CD4-positive, alpha-beta memory T cell (primary cell): Measurements from ENCODE around the gene EEFSEC. TPM values are rescaled to one million over a fixed set of nuclear protein-coding genes. Genes with fewer than 3 reads are reported as not detected.

Source experiments
- CTCF ChIA-PET: fragments of 350-600 bp; sonication (Branson Sonifier 250); formaldehyde crosslinking; loops from one replicate; lab custom pipeline; 2021; ENCODE audit warnings: inconsistent platforms; ENCODE audit not compliant: partially characterized antibody; lab: Charles Lee
- POLR2A ChIA-PET: fragments of 350-600 bp; sonication (Branson Sonifier 250); formaldehyde crosslinking; loops from one replicate; lab custom pipeline; 2021; ENCODE audit not compliant: partially characterized antibody; lab: Charles Lee
- DNase-seq, 5 donors: peaks; one replicate each; pipeline versions ENCODE4 v3.0.0 to v3.0.0-alpha.2; 2020 to 2022; ENCODE audit warnings: mixed read lengths in 1 of 5
- H3K27ac ChIP-seq: one replicate; pipeline ENCODE4 v1.7.0; 2013; ENCODE audit warnings: low read depth, low read length
- H3K27me3 ChIP-seq: 2 replicates; pipeline ENCODE4 v1.7.0; 2013; ENCODE audit warnings: mild to moderate bottlenecking, low read length, moderate library complexity; ENCODE audit not compliant: insufficient read depth
- H3K36me3 ChIP-seq: 2 replicates; pipeline ENCODE4 v1.7.0; 2013; ENCODE audit warnings: mild to moderate bottlenecking, low read length, moderate library complexity; ENCODE audit not compliant: insufficient read depth
- H3K4me1 ChIP-seq: 2 replicates; pipeline ENCODE4 v1.7.0; 2013; ENCODE audit warnings: mild to moderate bottlenecking, low read length, moderate library complexity; ENCODE audit not compliant: insufficient read depth
- H3K4me3 ChIP-seq, 2 donors: one replicate each; pipeline ENCODE4 v1.7.0; 2013; ENCODE audit warnings: low read length in 2 of 2, mild to moderate bottlenecking in 1 of 2
- H3K9me3 ChIP-seq, 2 donors: one replicate each; pipeline ENCODE4 v1.7.0; 2013; ENCODE audit warnings: low read length in 2 of 2, control low read depth in 1 of 2; ENCODE audit not compliant: control insufficient read depth in 1 of 2
- H3K27ac Mint-ChIP-seq, 7 donors: one replicate each; pipeline ENCODE4 v1.8.0; 2020 to 2021; ENCODE audit warnings: mixed read lengths in 7 of 7, mild to moderate bottlenecking in 6 of 7, inconsistent platforms in 3 of 7, moderate library complexity in 3 of 7
- H3K27me3 Mint-ChIP-seq, 2 donors: one replicate each; pipeline ENCODE4 v1.8.0; 2020 to 2021; ENCODE audit warnings: mixed read lengths in 2 of 2
- H3K36me3 Mint-ChIP-seq, 2 donors: one replicate each; pipeline ENCODE4 v1.8.0; 2020 to 2021; ENCODE audit warnings: mixed read lengths in 2 of 2, inconsistent platforms in 1 of 2, mild to moderate bottlenecking in 1 of 2
- H3K4me1 Mint-ChIP-seq, 4 donors: one replicate each; pipeline ENCODE4 v1.8.0; 2020 to 2021; ENCODE audit warnings: mixed read lengths in 4 of 4, mild to moderate bottlenecking in 1 of 4
- H3K4me3 Mint-ChIP-seq, 8 donors: one replicate each; pipeline ENCODE4 v1.8.0; 2020 to 2021; ENCODE audit warnings: mixed read lengths in 8 of 8, mild to moderate bottlenecking in 7 of 8, moderate library complexity in 6 of 8, inconsistent platforms in 3 of 8
- H3K9me3 Mint-ChIP-seq, 8 donors: one replicate each; pipeline ENCODE4 v1.8.0; 2020 to 2021; ENCODE audit warnings: mixed read lengths in 8 of 8, mild to moderate bottlenecking in 5 of 8, inconsistent platforms in 3 of 8, moderate library complexity in 1 of 8
- intact Hi-C: fragments of 100-400 bp; cut with micrococcal nuclease; formaldehyde crosslinking; loops from one replicate; pipeline ENCODE4 v1.15.1; 2023
- polyA plus RNA-seq, 2 donors: library from polyadenylated mRNA; unstranded; fragments of 300-500 nt; fragmentation: Illumina TruSeq; gene quantifications; one replicate each; pipeline ENCODE4 v1.2.3, GENCODE V29; 2021
- total RNA-seq, 2 experiments: library from RNA; stranded (reverse); gene quantifications; one replicate each; pipeline ENCODE4 v1.2.3, GENCODE V29; 2021

EEFSEC gene
- total and polyA plus RNA-seq, 4 experiments from 2014 or later, result 14.0 to 24.9 (median 17.1) TPM

DNA sequence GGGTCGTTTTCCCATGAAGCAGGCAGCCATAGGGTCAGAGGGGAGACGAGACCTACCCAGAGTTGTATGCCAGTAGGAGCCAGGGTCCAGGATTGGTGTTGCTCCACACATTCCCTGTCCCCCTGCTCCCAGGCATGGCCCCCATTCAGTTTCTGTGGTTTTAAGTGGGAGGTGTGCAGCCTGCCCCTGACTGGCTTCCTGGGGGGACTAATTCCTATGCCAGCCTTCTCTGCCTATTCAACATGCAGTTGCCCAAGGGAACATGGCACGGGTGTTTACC lies 126.3 kb downstream of the EEFSEC start:
- no peak for DNase-seq
- ChIA-PET CTCF (no interaction called here), POLR2A (no interaction called here)
- Histone ChIP-seq H3K9me3 (no peaks in the 10 kb centered on the region), H3K27ac (no peak overlapping the region), H3K36me3 (no peaks in the 10 kb centered on the region), H3K4me1 (no peaks in the 10 kb centered on the region), H3K27me3 (no peaks in the 10 kb centered on the region), H3K4me3 (no peak overlapping the region)
- Mint-ChIP-seq H3K27ac (peak overlapping the region in 1 of 7 donors; percentile 41), H3K4me1 (peaks cover 0 to 7% (median 4%) of the 10 kb centered on the region in 4 donors), H3K4me3 (no peak overlapping the region), H3K27me3 (no peaks in the 10 kb centered on the region), H3K36me3 (peaks cover 7 to 13% of the 10 kb centered on the region in 2 donors), H3K9me3 (no peaks in the 10 kb centered on the region)
- intact Hi-C loops, result no loop called here

- Mint-ChIP-seq H3K27me3 (no peaks in the 10 kb centered on the region), H3K4me3 (no peak overlapping the region), H3K9me3 (no peaks in the 10 kb centered on the region), H3K27ac (peak overlapping the region in 5 of 7 donors; percentile 30 to 93 (median 79)), H3K36me3 (peaks cover 7 to 14% of the 10 kb centered on the region in 2 donors), H3K4me1 (peaks cover 0 to 7% (median 4%) of the 10 kb centered on the region in 4 donors)
- H3K27ac ChIP-seq, result no peak overlapping the region
- H3K27me3 ChIP-seq, result no peaks in the 10 kb centered on the region
- H3K9me3 ChIP-seq, result no peaks in the 10 kb centered on the region
- POLR2A ChIA-PET, result no interaction called here
- intact Hi-C loops, result no loop called here
- no peak overlapping the region for H3K4me3 ChIP-seq
- CTCF ChIA-PET, result interaction anchor here (0.8 to 1.1 kb wide), 2 partner anchors 55 to 185 kb away, joined by 3 read pairs; no protein-coding TSS in a partner anchor
- DNase-seq, result no peak
- H3K36me3 ChIP-seq, result no peaks in the 10 kb centered on the region
- no peaks in the 10 kb centered on the region for H3K4me1 ChIP-seq
These were observed 127.3 kb downstream of the EEFSEC start for GRCh38 chr3:128280481-128281052.

DNA sequence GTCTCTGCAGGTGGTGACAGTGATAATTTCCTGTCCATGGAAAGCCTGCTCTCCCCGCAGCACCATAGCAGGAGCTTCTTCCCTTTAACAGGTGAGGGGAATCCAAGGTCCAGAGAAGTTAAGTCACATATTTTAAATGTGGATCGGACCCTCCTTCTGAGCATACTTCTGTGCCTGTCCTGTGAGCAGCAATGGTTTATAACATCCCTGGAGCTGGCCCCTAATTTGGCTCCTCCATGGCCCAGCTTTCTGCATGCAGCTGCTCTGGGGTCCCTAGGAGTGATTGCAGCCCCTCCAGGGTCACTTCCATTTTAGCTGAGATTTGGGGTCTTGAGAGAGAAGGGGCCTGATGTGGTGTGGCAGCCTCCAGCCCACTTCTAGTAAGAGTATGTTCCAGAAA lies 127.8 kb downstream of the EEFSEC start:
- intact Hi-C loops, result no loop called here
- CTCF ChIA-PET, result interaction anchor here (0.8 to 1.1 kb wide), 2 partner anchors 55 to 186 kb away, joined by 3 read pairs; no protein-coding TSS in a partner anchor
- Mint-ChIP-seq H3K9me3 (no peaks in the 10 kb centered on the region), H3K4me3 (no peak overlapping the region), H3K27me3 (no peaks in the 10 kb centered on the region), H3K36me3 (peaks cover 7 to 18% of the 10 kb centered on the region in 2 donors), H3K27ac (peak overlapping the region in 4 of 7 donors; percentile 8 to 93 (median 46)), H3K4me1 (peaks cover 0 to 8% (median 3%) of the 10 kb centered on the region in 4 donors)
- DNase-seq, result no peak
- H3K27ac ChIP-seq, result no peak overlapping the region
- H3K4me1 ChIP-seq, result no peaks in the 10 kb centered on the region
- H3K4me3 ChIP-seq, result no peak overlapping the region
- H3K36me3 ChIP-seq, result no peaks in the 10 kb centered on the region
- H3K9me3 ChIP-seq, result no peaks in the 10 kb centered on the region
- POLR2A ChIA-PET, result no interaction called here
- no peaks in the 10 kb centered on the region for H3K27me3 ChIP-seq

GRCh38 chr3:128281461-128282367 lies 128.4 kb downstream of the EEFSEC start:
- CTCF ChIA-PET, result interaction anchor here (0.6 to 0.8 kb wide), 2 partner anchors 13 to 56 kb away, joined by 3 read pairs; no protein-coding TSS in a partner anchor

DNA sequence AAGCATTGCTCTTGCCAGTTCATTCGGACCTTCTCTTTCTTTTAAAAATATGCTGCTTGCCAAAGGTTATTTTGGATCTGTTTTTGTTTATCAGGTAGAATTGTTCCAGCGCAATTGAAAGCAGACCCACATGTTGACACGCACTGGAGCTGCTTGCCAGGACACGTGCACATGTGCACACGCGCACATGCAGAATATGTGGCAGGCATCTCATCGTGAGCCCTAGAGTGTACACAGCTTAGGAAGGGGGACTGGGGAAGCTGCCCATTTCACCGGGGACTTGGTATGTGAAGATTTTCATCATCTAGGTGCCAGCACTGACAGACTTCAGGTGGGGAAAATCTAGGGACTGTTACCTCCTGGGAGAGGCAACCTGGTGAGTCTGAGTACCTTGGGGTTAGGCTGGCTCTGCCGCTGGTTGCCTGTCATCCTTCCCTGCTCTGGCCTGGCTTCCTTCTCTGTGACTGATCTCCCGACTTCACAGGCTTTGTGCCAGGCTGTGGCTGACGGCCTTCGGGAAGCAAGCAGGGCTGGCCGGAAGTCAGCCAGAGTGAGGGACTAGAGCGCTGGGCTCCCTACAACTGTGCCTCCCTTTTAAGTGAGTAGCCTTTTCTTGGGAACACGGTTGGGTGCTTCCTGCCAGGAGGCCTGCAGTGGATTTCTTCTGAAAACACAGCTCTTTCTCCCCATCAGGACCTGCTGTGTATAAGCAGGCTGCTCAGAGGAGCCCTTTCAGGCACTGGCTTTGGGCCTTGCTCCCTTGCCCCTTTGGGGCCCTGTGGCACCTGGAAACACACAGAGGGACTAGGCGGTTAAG lies 129.3 kb downstream of the EEFSEC start:
- no peak for DNase-seq
- Histone ChIP-seq H3K27me3 (no peaks in the 10 kb centered on the region), H3K36me3 (no peaks in the 10 kb centered on the region), H3K4me3 (no peak overlapping the region), H3K9me3 (no peaks in the 10 kb centered on the region), H3K27ac (no peak overlapping the region), H3K4me1 (no peaks in the 10 kb centered on the region)
- CTCF ChIA-PET, result interaction anchor here (0.6 kb wide), 1 partner anchor 12 kb away, joined by 3 read pairs; no protein-coding TSS in a partner anchor
- intact Hi-C loops, result no loop called here
- peak overlapping the region in 2 of 7 donors; percentile 44 to 63 for H3K27ac Mint-ChIP-seq
- H3K4me3 Mint-ChIP-seq, result no peak overlapping the region
- H3K27me3 Mint-ChIP-seq, result no peaks in the 10 kb centered on the region
- POLR2A ChIA-PET, result no interaction called here
- H3K9me3 Mint-ChIP-seq, result no peaks in the 10 kb centered on the region
- peaks cover 14 to 25% of the 10 kb centered on the region in 2 donors for H3K36me3 Mint-ChIP-seq
- H3K4me1 Mint-ChIP-seq, result peaks cover 0 to 11% (median 0%) of the 10 kb centered on the region in 4 donors

More at GRCh38 chr3:128281461-128282367, 128.4 kb downstream of the EEFSEC start:
- no peak overlapping the region for H3K4me3 Mint-ChIP-seq
- peaks cover 7 to 20% of the 10 kb centered on the region in 2 donors for H3K36me3 Mint-ChIP-seq
- POLR2A ChIA-PET, result no interaction called here
- H3K27ac ChIP-seq, result no peak overlapping the region
- no peak for DNase-seq
- H3K4me1 ChIP-seq, result no peaks in the 10 kb centered on the region
- no peaks in the 10 kb centered on the region for H3K27me3 Mint-ChIP-seq
- no peaks in the 10 kb centered on the region for H3K9me3 ChIP-seq
- H3K27ac Mint-ChIP-seq, result peak overlapping the region in 3 of 7 donors; percentile 8 to 65 (median 12)
- H3K27me3 ChIP-seq, result no peaks in the 10 kb centered on the region
- intact Hi-C loops, result no loop called here
- H3K9me3 Mint-ChIP-seq, result no peaks in the 10 kb centered on the region
- peaks cover 0 to 7% (median 0%) of the 10 kb centered on the region in 4 donors for H3K4me1 Mint-ChIP-seq
- H3K4me3 ChIP-seq, result no peak overlapping the region
- no peaks in the 10 kb centered on the region for H3K36me3 ChIP-seq

DNA sequence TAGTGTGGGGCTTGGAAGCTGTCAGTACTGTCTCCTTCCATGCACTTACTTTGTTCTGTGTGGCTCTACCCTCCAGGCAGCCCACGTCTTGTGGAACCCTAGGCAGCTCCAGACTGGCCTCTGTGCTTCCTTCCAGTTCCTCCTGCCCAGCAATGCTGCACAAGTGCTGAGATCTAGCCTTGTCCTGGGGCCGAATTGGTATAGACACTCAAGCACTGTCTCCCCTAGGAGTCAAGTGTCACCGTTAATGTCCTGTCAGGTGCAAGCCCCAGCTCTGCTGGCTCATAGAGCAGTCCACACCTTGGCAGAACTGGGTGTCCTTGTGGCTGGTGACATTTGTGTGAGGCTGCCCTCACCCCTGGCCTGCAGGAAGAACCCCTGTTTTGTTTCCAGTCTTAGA lies 130.1 kb downstream of the EEFSEC start:
- no peak overlapping the region for H3K27ac ChIP-seq
- CTCF ChIA-PET, result no interaction called here

More for the DNA sequence above, 130.1 kb downstream of the EEFSEC start:
- Mint-ChIP-seq H3K4me1 (peaks cover 0 to 7% (median 0%) of the 10 kb centered on the region in 4 donors), H3K9me3 (peaks cover 0 to 3% (median 0%) of the 10 kb centered on the region in 8 donors), H3K27ac (peak overlapping the region in 1 of 7 donors; percentile 28), H3K36me3 (peaks cover 18 to 27% of the 10 kb centered on the region in 2 donors), H3K27me3 (no peaks in the 10 kb centered on the region), H3K4me3 (no peak overlapping the region)
- no peaks in the 10 kb centered on the region for H3K4me1 ChIP-seq
- POLR2A ChIA-PET, result no interaction called here
- no peak overlapping the region for H3K4me3 ChIP-seq
- H3K36me3 ChIP-seq, result no peaks in the 10 kb centered on the region
- DNase-seq, result no peak
- no peaks in the 10 kb centered on the region for H3K9me3 ChIP-seq
- intact Hi-C loops, result no loop called here
- no peaks in the 10 kb centered on the region for H3K27me3 ChIP-seq
